SK-N-SH (cell line): ENCODE measurements around the gene FCAMR.

Source experiments
- CTCF ChIP-seq: fragments of 200-600 bp; sonication (generic); IDR thresholded peaks from 2 replicates; pipeline ENCODE4 v1.6.1; 2017; ENCODE audit warnings: antibody characterized with exemption, mild to moderate bottlenecking, moderate library complexity
- ELF1 ChIP-seq: IDR thresholded peaks from 2 replicates; pipeline ENCODE4 v1.4.0; 2012
- EZH2phosphoT487 ChIP-seq: fragments of 200-600 bp; sonication (generic); IDR thresholded peaks from 2 replicates; pipeline ENCODE4 v1.6.1; 2017; ENCODE audit warnings: low read depth, mixed run types, mild to moderate bottlenecking, antibody characterized with exemption, moderate library complexity, borderline replicate concordance
- GATA2 ChIP-seq: sonication (generic); formaldehyde crosslinking; IDR thresholded peaks from 2 replicates; pipeline ENCODE4 v1.5.0; 2020; ENCODE audit warnings: mild to moderate bottlenecking, missing genetic modification reagents
- JUND ChIP-seq: IDR thresholded peaks from 2 replicates; pipeline ENCODE4 v1.4.0; 2012
- MXI1 ChIP-seq: IDR thresholded peaks from 2 replicates; pipeline ENCODE4 v1.6.1; 2012; ENCODE audit warnings: mild to moderate bottlenecking, low read depth, low read length, improper control_type of control experiment
- POLR2AphosphoS5 ChIP-seq: IDR thresholded peaks from 2 replicates; pipeline ENCODE4 v1.6.1; 2012; ENCODE audit warnings: low read depth, low read length
- RAD21 ChIP-seq: IDR thresholded peaks from 2 replicates; pipeline ENCODE4 v1.6.1; 2012; ENCODE audit warnings: mild to moderate bottlenecking, low read length
- RCOR1 ChIP-seq: fragments of 150-350 bp; IDR thresholded peaks from 2 replicates; pipeline ENCODE4 v1.6.1; 2017; ENCODE audit warnings: antibody characterized with exemption, low read length
- RFX5 ChIP-seq: IDR thresholded peaks from 2 replicates; pipeline ENCODE4 v1.6.1; 2012; ENCODE audit warnings: mild to moderate bottlenecking, improper control_type of control experiment, low read length
- TAF1 ChIP-seq: IDR thresholded peaks from 2 replicates; pipeline ENCODE4 v1.6.1; 2012; ENCODE audit warnings: low read depth, mild to moderate bottlenecking, low read length, moderate library complexity, borderline replicate concordance
- ZBTB33 ChIP-seq: IDR thresholded peaks from 2 replicates; pipeline ENCODE4 v1.4.0; 2012; ENCODE audit warnings: low read depth, borderline replicate concordance
- TF ChIP-seq, protein P1 (sequence below): IDR thresholded peaks from 2 replicates; pipeline ENCODE4 v1.4.0; 2012; ENCODE audit warnings: low read depth, borderline replicate concordance
- TF ChIP-seq, protein P2 (sequence below): IDR thresholded peaks from 2 replicates; pipeline ENCODE4 v1.4.0; 2012; ENCODE audit warnings: low read depth

- TF ChIP-seq CTCF: no peak
- no peak for TF ChIP-seq EZH2phosphoT487
- TF ChIP-seq TAF1: no peak
- no peak for TF ChIP-seq JUND
- TF ChIP-seq RFX5: no peak
- TF ChIP-seq GATA2 (CRISPR knock-in tag): no peak
- TF ChIP-seq ZBTB33: no peak
- TF ChIP-seq, protein P1, sequence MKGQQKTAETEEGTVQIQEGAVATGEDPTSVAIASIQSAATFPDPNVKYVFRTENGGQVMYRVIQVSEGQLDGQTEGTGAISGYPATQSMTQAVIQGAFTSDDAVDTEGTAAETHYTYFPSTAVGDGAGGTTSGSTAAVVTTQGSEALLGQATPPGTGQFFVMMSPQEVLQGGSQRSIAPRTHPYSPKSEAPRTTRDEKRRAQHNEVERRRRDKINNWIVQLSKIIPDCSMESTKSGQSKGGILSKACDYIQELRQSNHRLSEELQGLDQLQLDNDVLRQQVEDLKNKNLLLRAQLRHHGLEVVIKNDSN: no peak
- TF ChIP-seq RAD21: no peak
- TF ChIP-seq, protein P2, sequence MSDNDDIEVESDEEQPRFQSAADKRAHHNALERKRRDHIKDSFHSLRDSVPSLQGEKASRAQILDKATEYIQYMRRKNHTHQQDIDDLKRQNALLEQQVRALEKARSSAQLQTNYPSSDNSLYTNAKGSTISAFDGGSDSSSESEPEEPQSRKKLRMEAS: no peak
- no peak for TF ChIP-seq MXI1
- no peak for TF ChIP-seq POLR2AphosphoS5
- no peak for TF ChIP-seq ELF1
- no peak for TF ChIP-seq RCOR1
These were observed 38.1 kb downstream of the FCAMR start for GRCh38 chr1:206932177-206932576.
